HepG2 (cell line): Measurements from ENCODE around the gene EEF1E1. TPM values are rescaled to one million over a fixed set of nuclear protein-coding genes. Genes with fewer than 3 reads are reported as not detected.

Source experiments
- ELF3 ChIP-seq: IDR thresholded peaks from 2 replicates; pipeline ENCODE4 v1.6.1; 2016; ENCODE audit warnings: missing genetic modification reagents, missing compliant biosample characterization
- ETV5 ChIP-seq: IDR thresholded peaks from 2 replicates; pipeline ENCODE4 v1.6.1; 2018; ENCODE audit warnings: missing biosample characterization, missing genetic modification reagents, inconsistent platforms, borderline replicate concordance
- FOXA1 ChIP-seq, 2 experiments: fragments of 450-650 bp in 1 of 2; sonication (generic) in 1 of 2; formaldehyde crosslinking in 1 of 2; IDR thresholded peaks; 2 replicates each; pipeline versions ENCODE4 v1.4.0 to v1.6.1; 2016 to 2020; ENCODE audit warnings: missing genetic modification reagents in 1 of 2
- HDAC2 ChIP-seq: sonication (generic); formaldehyde crosslinking; IDR thresholded peaks from 2 replicates; pipeline ENCODE4 v1.4.0; 2020; ENCODE audit warnings: missing genetic modification reagents
- HMG20B ChIP-seq: conservative IDR thresholded peaks from 2 replicates; pipeline ENCODE4 v1.6.1; 2016; ENCODE audit warnings: missing genetic modification reagents, missing compliant biosample characterization
- HOXA3 ChIP-seq: sonication (generic); formaldehyde crosslinking; IDR thresholded peaks from 2 replicates; pipeline ENCODE4 v1.5.0; 2020; ENCODE audit warnings: missing genetic modification reagents
- KDM6A ChIP-seq: IDR thresholded peaks from 2 replicates; pipeline ENCODE4 v1.6.1; 2016; ENCODE audit warnings: low read depth
- NCOA2 ChIP-seq: sonication (generic); formaldehyde crosslinking; IDR thresholded peaks from 2 replicates; pipeline ENCODE4 v1.8.0; 2022; ENCODE audit warnings: inconsistent platforms
- NFKBIZ ChIP-seq: IDR thresholded peaks from 2 replicates; pipeline ENCODE4 v1.6.1; 2018; ENCODE audit warnings: missing genetic modification reagents, missing compliant biosample characterization
- NKX3-1 ChIP-seq: sonication (generic); formaldehyde crosslinking; IDR thresholded peaks from 2 replicates; pipeline ENCODE4 v1.5.0; 2020; ENCODE audit warnings: missing genetic modification reagents
- SP5 ChIP-seq: IDR thresholded peaks from 2 replicates; pipeline ENCODE4 v1.6.1; 2016; ENCODE audit warnings: low read depth, borderline replicate concordance
- ZMYM4 ChIP-seq: sonication (generic); formaldehyde crosslinking; IDR thresholded peaks from 2 replicates; pipeline ENCODE4 v1.8.1; 2023; ENCODE audit warnings: mild to moderate bottlenecking, missing genetic modification reagents
- ZNF136 ChIP-seq: sonication (generic); formaldehyde crosslinking; IDR thresholded peaks from 2 replicates; pipeline ENCODE4 v1.8.1; 2022; ENCODE audit warnings: low read depth, mild to moderate bottlenecking, moderate library complexity, missing genetic modification reagents
- ZNF713 ChIP-seq: sonication (generic); formaldehyde crosslinking; IDR thresholded peaks from 2 replicates; pipeline ENCODE4 v1.4.0; 2020; ENCODE audit warnings: mild to moderate bottlenecking, missing genetic modification reagents
- ZNF850 ChIP-seq: sonication (generic); formaldehyde crosslinking; conservative IDR thresholded peaks from 2 replicates; pipeline ENCODE4 v1.9.0; 2021; ENCODE audit warnings: mild to moderate bottlenecking, missing genetic modification reagents
- polyA plus RNA-seq, 8 experiments: library from polyadenylated mRNA; depleted of rRNA in 3 of 8; stranded (reverse) in 7 of 8; unstranded in 1 of 8; fragments of >200 nt; fragmentation: Illumina TruSeq in 4 of 8; extraction: Trizol in 4 of 8; gene quantifications; 2 replicates each; pipeline versions ENCODE4 v1.2.1 to v1.2.3, GENCODE V29; 2011 to 2016; ENCODE audit warnings: low read depth in 4 of 8, missing spikeins in 1 of 8, mixed read lengths in 1 of 8; ENCODE audit not compliant: insufficient read depth in 1 of 8
- total RNA-seq, 5 experiments: library from RNA; depleted of rRNA; stranded (reverse); fragments of >200 nt; fragmentation: Illumina TruSeq; extraction: Trizol; gene quantifications; 2 replicates each; pipeline ENCODE4 v1.2.3, GENCODE V29; 2016; ENCODE audit warnings: low read depth in 1 of 5
- TF ChIP-seq, protein P1 (sequence below): sonication (generic); formaldehyde crosslinking; IDR thresholded peaks from 2 replicates; pipeline ENCODE4 v1.4.0; 2020; ENCODE audit warnings: missing genetic modification reagents
- TF ChIP-seq, protein P2 (sequence below): sonication (generic); formaldehyde crosslinking; conservative IDR thresholded peaks from 2 replicates; pipeline ENCODE4 v1.4.0; 2020; ENCODE audit warnings: mild to moderate bottlenecking, missing genetic modification reagents, moderate library complexity
- TF ChIP-seq, protein P3 (sequence below), 2 experiments: sonication (generic) in 1 of 2; formaldehyde crosslinking in 1 of 2; IDR thresholded peaks; 2 replicates each; pipeline versions ENCODE4 v1.4.0 to v1.6.1; 2016 to 2020; ENCODE audit warnings: borderline replicate concordance in 1 of 2, low read depth in 1 of 2, mild to moderate bottlenecking in 1 of 2, missing genetic modification reagents in 1 of 2
- TF ChIP-seq, protein P4 (sequence below): sonication (generic); formaldehyde crosslinking; IDR thresholded peaks from 2 replicates; pipeline ENCODE4 v1.5.1; 2020; ENCODE audit warnings: mild to moderate bottlenecking, moderate library complexity, missing genetic modification reagents

Gene EEF1E1
- total and polyA plus RNA-seq, 2 of the 13 experiments (the other 11 are each of a cell fraction or from before 2014, with no cell fraction given) = 128 to 188 TPM

DNA sequence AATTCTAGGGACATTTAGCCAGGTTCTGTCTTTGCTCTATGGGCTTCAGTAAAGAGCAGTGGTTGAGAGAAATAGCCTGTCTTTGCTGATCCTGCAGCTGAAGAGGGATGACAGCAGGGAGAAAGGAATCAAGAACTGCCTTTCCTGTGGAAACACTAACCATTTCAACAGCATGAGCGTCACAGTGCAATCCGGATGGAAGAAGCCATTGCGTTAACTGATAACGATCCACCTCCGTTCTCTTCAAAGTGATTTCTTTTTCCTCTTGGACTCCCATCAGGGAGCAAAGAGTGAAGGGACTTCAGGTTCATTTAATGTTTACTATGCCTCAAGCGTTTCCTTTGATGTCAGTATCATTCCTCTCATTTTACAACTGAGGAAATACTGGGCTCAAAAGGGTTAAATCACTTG lies 35.2 kb upstream of the EEF1E1 start (continued):
- TF ChIP-seq, protein P1, sequence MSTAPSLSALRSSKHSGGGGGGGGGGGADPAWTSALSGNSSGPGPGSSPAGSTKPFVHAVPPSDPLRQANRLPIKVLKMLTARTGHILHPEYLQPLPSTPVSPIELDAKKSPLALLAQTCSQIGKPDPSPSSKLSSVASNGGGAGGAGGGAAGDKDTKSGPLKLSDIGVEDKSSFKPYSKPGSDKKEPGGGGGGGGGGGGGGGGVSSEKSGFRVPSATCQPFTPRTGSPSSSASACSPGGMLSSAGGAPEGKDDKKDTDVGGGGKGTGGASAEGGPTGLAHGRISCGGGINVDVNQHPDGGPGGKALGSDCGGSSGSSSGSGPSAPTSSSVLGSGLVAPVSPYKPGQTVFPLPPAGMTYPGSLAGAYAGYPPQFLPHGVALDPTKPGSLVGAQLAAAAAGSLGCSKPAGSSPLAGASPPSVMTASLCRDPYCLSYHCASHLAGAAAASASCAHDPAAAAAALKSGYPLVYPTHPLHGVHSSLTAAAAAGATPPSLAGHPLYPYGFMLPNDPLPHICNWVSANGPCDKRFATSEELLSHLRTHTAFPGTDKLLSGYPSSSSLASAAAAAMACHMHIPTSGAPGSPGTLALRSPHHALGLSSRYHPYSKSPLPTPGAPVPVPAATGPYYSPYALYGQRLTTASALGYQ = peak; percentile 57; the same call in 1 of the 2 replicates
- TF ChIP-seq HOXA3 (CRISPR knock-in tag) (peak; percentile 59; the same call in 1 of the 2 replicates), ZMYM4 (CRISPR knock-in tag) (peak; percentile 49; the same call in 1 of the 2 replicates), KDM6A (CRISPR knock-in tag) (peak; percentile 56; the same call in 1 of the 2 replicates), NCOA2 (CRISPR knock-in tag) (peak; percentile 80), ZNF850 (no peak), ELF3 (peak; percentile 91), ZNF136 (CRISPR knock-in tag) (0 out of 2 replicates have a peak, but pooled peaks have one; percentile 59), NFKBIZ (CRISPR knock-in tag) (peak; percentile 42; the same call in 1 of the 2 replicates), HDAC2 (peak; percentile 72), SP5 (no peak), HMG20B (CRISPR knock-in tag) (0 out of 2 replicates have a peak, but pooled peaks have one; percentile 42), ETV5 (peak; percentile 96; the same call in 1 of the 2 replicates), FOXA1 (IDR thresholded peaks at IDR 0.05) (no peak), FOXA1 (CRISPR knock-in tag; IDR thresholded peaks at IDR 0.05) (peak; percentile 54), NKX3-1 (CRISPR knock-in tag) (no peak), ZNF713 (CRISPR knock-in tag) (no peak)
- TF ChIP-seq, protein P2, sequence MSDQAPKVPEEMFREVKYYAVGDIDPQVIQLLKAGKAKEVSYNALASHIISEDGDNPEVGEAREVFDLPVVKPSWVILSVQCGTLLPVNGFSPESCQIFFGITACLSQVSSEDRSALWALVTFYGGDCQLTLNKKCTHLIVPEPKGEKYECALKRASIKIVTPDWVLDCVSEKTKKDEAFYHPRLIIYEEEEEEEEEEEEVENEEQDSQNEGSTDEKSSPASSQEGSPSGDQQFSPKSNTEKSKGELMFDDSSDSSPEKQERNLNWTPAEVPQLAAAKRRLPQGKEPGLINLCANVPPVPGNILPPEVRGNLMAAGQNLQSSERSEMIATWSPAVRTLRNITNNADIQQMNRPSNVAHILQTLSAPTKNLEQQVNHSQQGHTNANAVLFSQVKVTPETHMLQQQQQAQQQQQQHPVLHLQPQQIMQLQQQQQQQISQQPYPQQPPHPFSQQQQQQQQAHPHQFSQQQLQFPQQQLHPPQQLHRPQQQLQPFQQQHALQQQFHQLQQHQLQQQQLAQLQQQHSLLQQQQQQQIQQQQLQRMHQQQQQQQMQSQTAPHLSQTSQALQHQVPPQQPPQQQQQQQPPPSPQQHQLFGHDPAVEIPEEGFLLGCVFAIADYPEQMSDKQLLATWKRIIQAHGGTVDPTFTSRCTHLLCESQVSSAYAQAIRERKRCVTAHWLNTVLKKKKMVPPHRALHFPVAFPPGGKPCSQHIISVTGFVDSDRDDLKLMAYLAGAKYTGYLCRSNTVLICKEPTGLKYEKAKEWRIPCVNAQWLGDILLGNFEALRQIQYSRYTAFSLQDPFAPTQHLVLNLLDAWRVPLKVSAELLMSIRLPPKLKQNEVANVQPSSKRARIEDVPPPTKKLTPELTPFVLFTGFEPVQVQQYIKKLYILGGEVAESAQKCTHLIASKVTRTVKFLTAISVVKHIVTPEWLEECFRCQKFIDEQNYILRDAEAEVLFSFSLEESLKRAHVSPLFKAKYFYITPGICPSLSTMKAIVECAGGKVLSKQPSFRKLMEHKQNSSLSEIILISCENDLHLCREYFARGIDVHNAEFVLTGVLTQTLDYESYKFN (CRISPR knock-in tag) = peak; percentile 95
- TF ChIP-seq, protein P3, sequence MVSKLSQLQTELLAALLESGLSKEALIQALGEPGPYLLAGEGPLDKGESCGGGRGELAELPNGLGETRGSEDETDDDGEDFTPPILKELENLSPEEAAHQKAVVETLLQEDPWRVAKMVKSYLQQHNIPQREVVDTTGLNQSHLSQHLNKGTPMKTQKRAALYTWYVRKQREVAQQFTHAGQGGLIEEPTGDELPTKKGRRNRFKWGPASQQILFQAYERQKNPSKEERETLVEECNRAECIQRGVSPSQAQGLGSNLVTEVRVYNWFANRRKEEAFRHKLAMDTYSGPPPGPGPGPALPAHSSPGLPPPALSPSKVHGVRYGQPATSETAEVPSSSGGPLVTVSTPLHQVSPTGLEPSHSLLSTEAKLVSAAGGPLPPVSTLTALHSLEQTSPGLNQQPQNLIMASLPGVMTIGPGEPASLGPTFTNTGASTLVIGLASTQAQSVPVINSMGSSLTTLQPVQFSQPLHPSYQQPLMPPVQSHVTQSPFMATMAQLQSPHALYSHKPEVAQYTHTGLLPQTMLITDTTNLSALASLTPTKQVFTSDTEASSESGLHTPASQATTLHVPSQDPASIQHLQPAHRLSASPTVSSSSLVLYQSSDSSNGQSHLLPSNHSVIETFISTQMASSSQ (IDR thresholded peaks at IDR 0.05; ENCODE audit: low read depth) = no peak
- TF ChIP-seq, protein P3 (CRISPR knock-in tag; IDR thresholded peaks at IDR 0.05; ENCODE audit: borderline replicate concordance) = no peak
- TF ChIP-seq, protein P4, sequence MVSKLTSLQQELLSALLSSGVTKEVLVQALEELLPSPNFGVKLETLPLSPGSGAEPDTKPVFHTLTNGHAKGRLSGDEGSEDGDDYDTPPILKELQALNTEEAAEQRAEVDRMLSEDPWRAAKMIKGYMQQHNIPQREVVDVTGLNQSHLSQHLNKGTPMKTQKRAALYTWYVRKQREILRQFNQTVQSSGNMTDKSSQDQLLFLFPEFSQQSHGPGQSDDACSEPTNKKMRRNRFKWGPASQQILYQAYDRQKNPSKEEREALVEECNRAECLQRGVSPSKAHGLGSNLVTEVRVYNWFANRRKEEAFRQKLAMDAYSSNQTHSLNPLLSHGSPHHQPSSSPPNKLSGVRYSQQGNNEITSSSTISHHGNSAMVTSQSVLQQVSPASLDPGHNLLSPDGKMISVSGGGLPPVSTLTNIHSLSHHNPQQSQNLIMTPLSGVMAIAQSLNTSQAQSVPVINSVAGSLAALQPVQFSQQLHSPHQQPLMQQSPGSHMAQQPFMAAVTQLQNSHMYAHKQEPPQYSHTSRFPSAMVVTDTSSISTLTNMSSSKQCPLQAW (CRISPR knock-in tag) = 0 out of 2 replicates have a peak, but pooled peaks have one; percentile 39
